Panc1 (cell line): Measurements from ENCODE around the gene MDFI. TPM values are rescaled to one million over a fixed set of nuclear protein-coding genes. Genes with fewer than 3 reads are reported as not detected.

Experiments
- ATAC-seq: fragments of 200-7000 bp; cut with Tn5 transposase; 2 replicates; pipeline ENCODE4 v1.9.1; 2020; ENCODE audit warnings: mild to moderate bottlenecking, moderate library complexity
- BruUV-seq: library from RNA; stranded (reverse); fragments of 400-500 nt; replicated peaks from 2 replicates; lab custom pipeline; 2021; lab: Mats Ljungman, UMichigan
- CTCF ChIA-PET: fragments of 300-600 bp; sonication (Branson Sonifier 250); formaldehyde crosslinking; loops from one replicate; lab custom pipeline; 2022; ENCODE audit warnings: antibody characterized with exemption; lab: Charles Lee
- POLR2A ChIA-PET: fragments of 300-600 bp; sonication (Branson Sonifier 250); formaldehyde crosslinking; loops from one replicate; lab custom pipeline; 2022; ENCODE audit warnings: antibody characterized with exemption; lab: Charles Lee
- DNase-seq: peaks from one replicate; pipeline ENCODE4 v3.0.0-alpha.2; 2010; ENCODE audit warnings: low read depth, low spot score
- H3K27ac ChIP-seq: 2 replicates; pipeline ENCODE4 v1.5.1; 2011; ENCODE audit warnings: mild to moderate bottlenecking, low read length, inconsistent platforms
- H3K27me3 ChIP-seq: fragments of 200-500 bp; sonication (Bioruptor generic); 2 replicates; pipeline ENCODE4 v1.6.0; 2014; ENCODE audit warnings: low read length, inconsistent platforms; ENCODE audit not compliant: control insufficient read depth, insufficient read depth
- H3K36me3 ChIP-seq: fragments of 200-500 bp; sonication (Bioruptor generic); 2 replicates; pipeline ENCODE4 v1.5.1; 2014; ENCODE audit warnings: inconsistent platforms, mild to moderate bottlenecking, low read length, moderate library complexity; ENCODE audit not compliant: control insufficient read depth, insufficient read depth
- H3K4me1 ChIP-seq: 2 replicates; pipeline ENCODE4 v1.5.1; 2011; ENCODE audit warnings: inconsistent platforms, mild to moderate bottlenecking, low read length, moderate library complexity; ENCODE audit not compliant: control insufficient read depth, insufficient read depth
- H3K4me3 ChIP-seq, 2 experiments: 2 replicates each; pipeline ENCODE4 v1.5.1; 2011 to 2012; ENCODE audit warnings: low read depth in 2 of 2, low read length in 2 of 2, mild to moderate bottlenecking in 2 of 2, inconsistent platforms in 1 of 2, moderate library complexity in 1 of 2
- H3K9me3 ChIP-seq: fragments of 200-500 bp; sonication (Bioruptor generic); 2 replicates; pipeline ENCODE4 v1.5.1; 2014; ENCODE audit warnings: low read depth, mild to moderate bottlenecking, inconsistent platforms, low read length, moderate library complexity; ENCODE audit not compliant: control insufficient read depth, insufficient read depth
- CTCF ChIP-seq: fragments of 450-650 bp; IDR thresholded peaks from 2 replicates; pipeline ENCODE4 v1.5.1; 2017; ENCODE audit warnings: mild to moderate bottlenecking
- POLR2AphosphoS5 ChIP-seq: IDR thresholded peaks from 2 replicates; pipeline ENCODE4 v1.6.1; 2012; ENCODE audit warnings: mild to moderate bottlenecking, low read depth, low read length, moderate library complexity
- REST ChIP-seq, 2 experiments: IDR thresholded peaks; 2 replicates each; pipeline ENCODE4 v1.6.1; 2011 to 2012; ENCODE audit warnings: low read depth in 2 of 2, control low read depth in 1 of 2, low read length in 1 of 2, mild to moderate bottlenecking in 1 of 2, moderate library complexity in 1 of 2; ENCODE audit not compliant: insufficient read depth in 1 of 2
- SIN3A ChIP-seq: IDR thresholded peaks from 2 replicates; pipeline ENCODE4 v1.6.1; 2012; ENCODE audit warnings: low read depth, mild to moderate bottlenecking, low read length, moderate library complexity, borderline replicate concordance; ENCODE audit not compliant: insufficient read depth
- TCF7L2 ChIP-seq: IDR thresholded peaks from 2 replicates; pipeline ENCODE4 v1.6.1; 2011; ENCODE audit warnings: mild to moderate bottlenecking, low read depth, low read length, inconsistent platforms
- in situ Hi-C: cut with HindIII; loops from 2 replicates; pipeline ENCODE4 v1.10.0; 2016; ENCODE audit warnings: low sequenced_read_pairs, low pct_unique_long_range_greater_than_20kb
- intact Hi-C: fragments of 100-400 bp; cut with micrococcal nuclease; formaldehyde crosslinking; loops from one replicate; pipeline ENCODE4 v1.10.0; 2022; ENCODE audit not compliant: unreplicated experiment
- total RNA-seq: library from RNA; stranded (reverse); gene quantifications from one replicate; pipeline ENCODE4 v1.2.1, GENCODE V29; 2021; ENCODE audit not compliant: unreplicated experiment

MDFI gene
- total RNA-seq, 1 experiment from 2014 or later: 0.54 TPM

- POLR2A ChIA-PET: interaction anchor here (0.6 kb wide), 1 partner anchor 45 kb away, joined by 5 read pairs; no protein-coding TSS in a partner anchor
- no TSS peak for BruUV-seq
- Histone ChIP-seq H3K9me3 (no peaks in the 10 kb centered on the region), H3K36me3 (no peaks in the 10 kb centered on the region), H3K4me1 (no peaks in the 10 kb centered on the region; the same call in none of the 2 replicates), H3K4me3 (no peak overlapping the region), H3K27me3 (no peaks in the 10 kb centered on the region), H3K27ac (no peak overlapping the region)
- TF ChIP-seq TCF7L2 (no peak), SIN3A (no peak), POLR2AphosphoS5 (no peak), REST (IDR thresholded peaks at IDR 0.05; ENCODE audit: insufficient read depth in 1 of 2, low read depth in 2 of 2, low read length in 1 of 2) (no peak), CTCF (no peak)
- in situ Hi-C loops: no loop called here
- ATAC-seq: no peak
- DNase-seq: no peak
- CTCF ChIA-PET: interaction anchor here (0.6 to 1.9 kb wide), 2 partner anchors 11 to 85 kb away, joined by 3 to 7 read pairs; no protein-coding TSS in a partner anchor
- intact Hi-C loops: loop anchor here (10.0 kb wide), 1 partner anchor 264 kb away; no protein-coding TSS in a partner anchor
Observed at GRCh38 chr6:41688256-41688965, 50.1 kb downstream of the MDFI start.

- Histone ChIP-seq H3K4me3 (no peak overlapping the region), H3K4me1 (no peaks in the 10 kb centered on the region), H3K27ac (no peak overlapping the region), H3K36me3 (no peaks in the 10 kb centered on the region), H3K27me3 (no peaks in the 10 kb centered on the region), H3K9me3 (no peaks in the 10 kb centered on the region)
- ChIA-PET POLR2A (interaction anchor here (0.6 kb wide), 1 partner anchor 44 kb away, joined by 5 read pairs; no protein-coding TSS in a partner anchor), CTCF (interaction anchor here (0.5 to 1.9 kb wide), 3 partner anchors 72 to 356 kb away, joined by 4 to 7 read pairs (median 7); no protein-coding TSS in a partner anchor)
- DNase-seq: no peak
- in situ Hi-C loops (no loop called here), intact Hi-C loops (loop anchor here (10.0 kb wide), 1 partner anchor 265 kb away; no protein-coding TSS in a partner anchor)
- no TSS peak for BruUV-seq
- ATAC-seq: no peak
- TF ChIP-seq POLR2AphosphoS5: no peak
- TF ChIP-seq TCF7L2: no peak
- no peak for TF ChIP-seq SIN3A
- no peak for TF ChIP-seq REST (IDR thresholded peaks at IDR 0.05; ENCODE audit: insufficient read depth in 1 of 2, low read depth in 2 of 2, low read length in 1 of 2)
- no peak for TF ChIP-seq CTCF
Observed at GRCh38 chr6:41689171-41690008, 51.1 kb downstream of the MDFI start.
